Measurements from ENCODE around the gene DNAJC7.

The DNAJC7 gene

DNA sequence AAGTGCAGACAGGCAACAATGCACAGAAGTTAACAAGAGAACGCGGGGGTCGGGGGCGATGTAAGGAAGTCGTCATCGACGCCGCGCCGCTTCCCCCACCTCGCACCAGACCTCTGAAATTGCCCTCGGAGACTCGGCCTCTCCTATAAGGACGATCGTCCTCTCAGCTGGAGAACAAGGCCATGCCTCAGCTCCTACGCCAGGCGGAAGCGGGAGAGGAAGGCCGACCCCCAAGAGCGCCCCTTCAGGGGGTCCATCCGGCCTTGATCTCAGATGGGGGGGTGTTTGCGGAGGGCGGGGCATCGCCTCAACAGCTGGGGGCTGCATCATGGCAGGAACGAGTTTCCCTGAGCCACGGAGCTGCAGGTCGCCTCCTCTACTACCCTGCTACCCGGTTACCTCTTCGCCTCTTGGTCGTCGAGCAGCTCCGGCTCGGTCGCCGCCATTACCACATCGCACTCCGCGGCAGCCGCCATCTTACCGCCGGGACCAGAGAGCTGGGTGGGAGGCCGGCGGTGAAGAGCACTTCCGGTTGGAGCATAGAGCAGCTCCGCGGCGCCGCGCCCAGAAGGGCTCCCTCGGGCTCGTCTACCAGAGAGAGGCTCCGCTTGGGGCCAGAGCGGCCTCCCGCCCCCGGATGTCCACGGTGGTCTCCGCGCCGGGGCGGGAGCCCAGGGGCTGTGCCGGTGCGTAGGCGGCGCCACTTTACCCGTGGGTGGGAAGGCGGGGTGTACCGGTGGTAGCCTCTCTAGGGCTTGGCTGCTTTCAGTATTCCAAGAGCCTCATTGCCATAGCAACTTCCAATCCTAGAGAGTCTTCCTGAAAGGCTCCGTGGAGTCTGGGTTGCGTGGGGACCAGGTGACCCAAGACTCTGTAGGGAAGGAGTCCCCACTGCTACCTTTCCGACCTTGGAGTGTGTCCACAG, at the start of gene DNAJC7:
TSS of gene DNAJC7 (minus strand) at position 499 of the 925 bp plus-strand sequence. CDS start at position 476, 23 bp downstream.
- peak; percentile 88 for DNase-seq

GRCh38 chr17:42065201-42065600, 48.0 kb upstream of the DNAJC7 start:
- DNase-seq: no peak

GRCh38 chr17:42062681-42063080, 45.4 kb upstream of the DNAJC7 start:
- DNase-seq: no peak

DNA sequence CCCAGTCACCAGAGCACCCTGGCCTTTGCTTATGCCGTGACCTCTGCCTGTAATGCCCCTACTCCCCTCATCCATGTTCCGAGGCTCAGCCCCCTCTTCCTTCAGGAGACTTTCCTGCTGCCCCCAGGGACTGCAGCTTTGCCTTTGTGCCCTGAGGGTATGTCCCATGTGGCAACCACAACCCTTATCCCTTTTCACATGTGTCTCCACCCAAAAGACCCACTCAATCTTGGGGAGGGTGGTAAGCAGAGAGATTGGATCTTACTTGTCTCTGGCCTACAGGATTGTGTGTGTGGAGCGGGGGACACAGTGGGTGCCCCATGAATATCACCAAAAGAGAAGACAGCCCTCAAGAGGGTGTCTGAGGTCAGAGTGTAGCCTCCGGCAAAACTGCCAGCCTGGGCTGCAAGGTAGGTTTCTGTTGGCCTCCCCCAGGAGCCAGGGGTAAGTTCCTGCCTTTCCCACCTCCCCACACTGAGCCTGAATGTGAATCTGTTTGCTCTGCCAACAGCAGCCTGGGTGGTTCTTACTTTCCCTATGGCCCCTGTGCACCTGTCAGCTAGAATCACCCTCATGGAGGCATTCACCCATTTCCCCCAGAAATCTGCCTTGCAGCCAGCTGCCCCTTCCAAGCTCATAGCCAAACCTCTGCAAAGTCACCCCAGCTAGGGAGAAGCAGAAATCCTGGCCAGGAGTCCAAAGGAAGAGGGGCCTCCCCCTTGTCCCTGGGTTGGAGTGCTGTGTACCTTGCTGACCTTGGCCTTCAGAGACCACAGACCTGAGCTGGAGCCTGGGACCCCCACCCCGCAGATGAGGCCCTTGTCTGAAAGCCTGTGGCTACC, 44.6 kb upstream of the DNAJC7 start:
- no peak for DNase-seq

DNA sequence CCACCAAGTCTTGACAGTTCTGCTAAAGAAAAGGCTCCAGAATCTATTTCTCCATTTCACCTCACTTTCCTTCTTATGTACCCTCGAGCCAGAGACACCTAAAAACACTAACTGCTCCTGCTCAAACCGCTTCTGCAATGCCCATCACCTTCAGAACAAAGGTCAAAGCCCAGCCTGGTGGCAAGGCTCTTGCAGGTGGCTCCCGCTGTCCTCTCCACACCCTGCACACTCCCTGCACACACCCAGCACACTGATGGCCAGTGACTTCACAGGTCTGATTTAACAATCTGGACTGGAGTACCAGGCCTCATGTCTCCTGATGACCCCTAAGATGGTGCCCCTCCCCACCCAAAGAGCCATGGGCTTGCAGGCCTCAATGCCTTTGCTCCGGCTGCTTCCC, 43.0 kb upstream of the DNAJC7 start:
- no peak for DNase-seq

DNA sequence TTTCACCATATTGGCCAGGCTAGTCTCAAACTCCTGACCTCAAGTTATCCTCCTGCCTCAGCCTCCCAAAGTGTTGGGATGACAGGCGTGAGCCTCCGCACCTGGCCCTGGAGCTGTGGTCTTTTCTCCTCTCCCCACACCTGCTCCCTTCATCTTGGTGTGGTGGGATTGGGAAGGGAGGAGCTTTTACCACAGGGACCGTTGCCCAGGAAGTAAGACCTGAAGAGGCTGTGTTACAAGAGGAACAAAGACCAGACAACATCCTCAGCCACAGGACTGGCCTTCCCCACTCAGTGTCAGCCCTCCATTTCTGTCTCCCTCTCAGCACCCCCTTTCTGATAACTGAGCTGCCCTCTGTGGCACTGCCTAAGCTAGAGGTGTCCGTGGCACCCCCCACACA, 42.6 kb upstream of the DNAJC7 start:
- no peak for DNase-seq

- DNase-seq: no peak
These were observed 40.8 kb upstream of the DNAJC7 start for GRCh38 chr17:42058063-42058462.

- no peak for DNase-seq
These were observed 39.4 kb upstream of the DNAJC7 start for GRCh38 chr17:42056635-42057034.

GRCh38 chr17:42055496-42055895, 38.3 kb upstream of the DNAJC7 start:
- DNase-seq: no peak

- no peak for DNase-seq
These were observed 37.8 kb upstream of the DNAJC7 start for GRCh38 chr17:42055027-42055426.

DNA sequence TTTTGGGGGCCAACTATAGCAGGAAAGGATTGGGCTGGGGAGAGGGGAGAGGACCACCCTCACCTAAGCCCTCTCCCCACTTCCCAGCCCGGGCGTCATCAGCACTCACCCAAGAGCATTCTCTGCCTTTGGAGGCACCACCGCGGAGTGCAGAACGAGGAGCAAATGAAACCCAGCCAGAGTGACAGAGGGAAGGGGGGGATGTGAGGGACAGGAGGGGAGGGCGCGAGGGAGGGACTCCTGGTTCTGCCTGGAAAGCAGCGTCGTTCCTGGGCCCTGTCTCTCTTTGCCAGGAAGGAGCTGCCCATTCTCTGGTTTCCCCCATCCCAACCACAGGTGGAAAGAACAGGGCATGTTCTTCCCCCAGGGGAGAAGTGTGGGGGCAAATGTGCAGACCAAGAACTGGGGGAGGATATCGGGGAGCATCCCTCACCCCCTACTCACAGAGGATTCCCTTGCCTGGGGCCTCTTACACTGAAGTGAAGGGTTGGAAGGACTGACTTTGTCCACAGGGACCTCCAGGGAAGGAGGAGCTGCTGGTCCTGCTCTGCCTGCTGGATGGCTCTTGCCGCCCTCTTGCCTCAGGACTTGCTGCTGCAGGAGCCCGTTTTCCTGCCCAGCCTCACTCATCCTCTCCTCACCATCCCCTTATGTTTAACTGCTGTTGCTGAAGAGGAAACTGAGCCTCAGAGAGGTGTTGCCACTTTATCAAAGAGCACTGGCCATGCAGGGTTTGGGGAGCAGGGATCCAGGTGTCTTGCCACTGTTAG, 36.7 kb upstream of the DNAJC7 start:
- no peak for DNase-seq

DNA sequence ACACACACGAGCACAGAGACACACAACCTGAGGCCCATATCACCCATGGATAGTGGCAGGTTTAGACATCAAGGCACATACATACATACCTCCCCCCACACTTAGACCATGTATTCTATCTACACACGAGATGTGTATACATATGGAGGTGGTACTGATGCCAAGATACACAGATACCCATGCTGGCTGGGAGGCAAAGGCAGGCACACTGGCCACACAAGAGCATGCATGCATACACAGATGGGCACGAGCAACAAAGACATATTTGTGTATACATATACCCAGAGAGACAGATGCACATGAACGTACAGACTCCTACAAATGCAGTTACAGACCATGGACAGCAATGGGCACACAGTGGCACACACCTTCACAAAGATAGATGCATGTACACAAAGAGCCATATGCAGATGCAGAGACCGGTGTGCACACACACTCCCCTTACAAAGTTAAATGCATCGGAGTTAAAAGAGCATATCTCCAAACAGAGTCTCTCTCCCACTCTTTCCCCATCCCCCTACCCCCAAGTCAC, 35.2 kb upstream of the DNAJC7 start:
- no peak for DNase-seq

DNA sequence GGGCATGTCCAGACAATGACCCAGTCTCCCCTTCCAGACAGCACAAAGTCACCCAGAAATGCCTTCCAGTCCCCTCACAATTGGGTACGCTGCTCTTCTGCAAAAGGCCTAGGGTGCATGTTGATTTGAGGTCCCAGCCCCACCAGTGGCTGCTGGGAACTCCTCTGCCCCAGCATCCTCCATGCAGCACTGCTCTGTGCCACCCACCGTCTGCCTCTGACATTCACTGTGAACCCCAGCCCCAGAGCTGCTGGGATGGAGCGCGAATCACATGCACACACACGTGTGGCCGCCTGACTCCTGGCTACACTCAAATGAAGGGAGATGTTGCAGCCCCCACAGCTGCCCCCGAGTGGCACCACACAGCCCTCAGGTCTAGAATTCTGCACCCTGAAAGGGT, 34.4 kb upstream of the DNAJC7 start:
- DNase-seq: no peak

DNA sequence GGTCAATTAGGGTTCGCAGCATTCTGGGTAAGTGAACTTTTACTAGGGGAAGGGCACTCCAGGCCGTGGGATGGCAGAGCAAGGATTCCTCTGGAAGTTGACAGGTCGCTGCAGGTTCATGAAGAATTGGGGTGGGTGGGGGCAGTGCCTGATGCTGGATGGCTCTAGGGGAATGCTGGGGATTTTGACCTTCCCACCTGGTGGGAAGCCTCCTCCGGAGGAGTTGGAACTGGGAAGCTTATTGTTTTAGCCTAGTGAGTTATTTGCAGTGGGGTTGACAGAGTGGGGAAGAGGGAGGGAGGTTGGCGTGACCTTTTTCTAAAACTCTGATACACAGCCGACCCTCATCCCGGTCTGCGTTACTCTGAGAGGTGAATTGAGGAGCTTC, 33.8 kb upstream of the DNAJC7 start:
- no peak for DNase-seq

DNA sequence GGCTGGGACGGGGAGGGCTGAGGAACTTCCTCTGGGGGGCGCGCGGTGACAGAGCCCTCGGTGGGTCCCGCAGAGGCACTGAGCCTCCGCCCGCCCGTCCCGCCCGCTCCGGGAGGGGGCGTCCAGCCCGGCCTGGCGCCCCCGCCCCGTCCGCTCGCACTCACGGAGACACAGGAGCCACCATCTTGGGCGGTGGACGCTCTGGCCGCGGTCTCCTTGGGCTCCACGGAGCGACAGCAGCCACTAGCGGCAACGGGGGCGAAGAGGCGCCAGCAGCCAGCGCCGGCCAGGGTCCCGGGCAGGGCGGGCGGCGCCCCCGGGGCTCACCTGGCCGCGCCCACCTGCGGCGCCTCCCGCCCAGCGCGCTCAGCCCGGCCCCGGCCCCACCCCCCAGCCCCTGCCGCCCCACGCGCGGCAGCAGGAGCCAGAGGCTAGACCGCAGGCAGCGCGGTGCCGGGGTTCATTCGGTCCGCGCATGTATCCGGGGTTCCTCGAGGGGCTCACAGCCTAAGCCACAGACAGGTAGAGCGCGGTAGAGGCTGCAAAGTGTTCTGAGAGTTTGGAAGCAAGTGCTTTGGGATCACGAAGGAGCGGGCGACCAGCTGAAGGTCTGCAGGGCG, 33.3 kb upstream of the DNAJC7 start, which contains the start of gene C17orf113:
TSS of gene C17orf113 (minus strand) at position 209 of the 620 bp plus-strand sequence. CDS start 7,225 bp downstream, outside the sequence.
- peak; percentile 22 for DNase-seq

DNA sequence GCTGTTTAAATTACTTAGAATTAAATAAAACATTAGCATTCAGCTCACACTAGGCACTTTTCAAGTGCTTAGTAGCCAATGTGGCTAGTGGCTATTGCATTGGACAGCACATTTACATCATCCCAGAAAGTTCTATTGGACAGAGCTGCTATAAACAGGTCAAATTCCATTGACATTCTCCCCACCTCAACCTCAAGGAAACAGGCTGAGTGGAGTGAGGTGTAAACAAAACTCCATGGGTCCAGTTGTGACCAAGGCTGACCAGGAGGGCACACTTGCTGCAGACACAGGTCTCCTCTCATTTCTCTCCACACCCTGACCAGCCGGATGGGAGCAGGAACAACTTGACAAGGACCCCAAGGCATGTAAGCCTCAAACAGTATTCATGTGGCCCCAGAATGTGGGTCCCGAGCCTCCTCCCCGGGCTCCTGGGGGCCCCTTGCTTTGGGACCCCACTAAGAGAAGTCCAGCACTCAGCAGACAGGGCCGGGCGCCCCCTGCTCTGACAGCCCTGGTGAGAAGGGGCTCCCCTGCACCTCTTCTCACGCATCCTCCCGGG, 32.7 kb upstream of the DNAJC7 start:
- no peak for DNase-seq

DNA sequence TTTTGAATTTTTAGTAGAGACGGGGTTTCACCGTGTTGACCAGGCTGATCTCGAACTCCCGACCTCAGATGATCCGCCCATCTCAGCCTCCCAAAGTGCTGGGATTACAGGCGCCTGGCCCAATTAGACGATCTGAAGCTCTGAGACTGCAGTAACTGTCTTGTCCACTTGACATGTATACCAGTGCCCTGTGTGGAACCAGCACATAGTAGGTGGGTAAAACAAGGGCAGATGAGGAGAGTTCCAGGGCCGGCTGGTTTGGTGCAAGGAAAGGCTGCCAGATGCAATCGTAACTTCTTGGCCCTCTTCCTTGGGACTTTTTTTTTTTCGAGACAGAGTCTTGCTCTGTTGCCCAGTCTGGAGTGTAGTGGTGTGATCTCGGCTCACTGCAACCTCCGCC, 30.1 kb upstream of the DNAJC7 start:
- DNase-seq: no peak

- no peak for DNase-seq
These were observed 28.5 kb upstream of the DNAJC7 start for GRCh38 chr17:42045719-42046118.

- no peak for DNase-seq
These were observed 25.5 kb upstream of the DNAJC7 start for GRCh38 chr17:42042598-42043319.

GRCh38 chr17:42041619-42042018, 24.4 kb upstream of the DNAJC7 start:
- no peak for DNase-seq

DNA sequence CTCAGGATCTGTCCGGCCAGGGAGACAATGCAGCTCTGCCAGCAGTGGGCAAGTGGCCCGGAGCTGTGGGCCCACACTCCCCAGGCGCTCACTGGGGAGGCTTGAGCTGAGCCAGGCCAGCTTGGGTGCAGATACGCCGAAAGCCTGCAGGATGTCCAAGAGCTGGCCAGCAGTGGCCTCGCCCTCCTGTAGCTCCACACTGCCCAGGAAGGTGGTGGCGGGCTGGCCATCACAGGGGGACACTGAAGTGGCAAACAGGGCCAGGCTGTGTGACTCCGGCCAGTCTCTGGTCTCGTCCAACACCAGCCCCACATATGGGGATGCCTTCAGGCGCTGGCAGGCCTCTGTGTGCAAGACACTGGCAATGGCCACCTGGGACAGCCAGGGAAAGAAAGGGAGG, 23.6 kb upstream of the DNAJC7 start:
- DNase-seq: no peak

Measured in NCI-H748 treated with DMSO at 0.1 percent for 48 hours (cell line).